Measurements from ENCODE around the gene SMARCAL1.

DNA sequence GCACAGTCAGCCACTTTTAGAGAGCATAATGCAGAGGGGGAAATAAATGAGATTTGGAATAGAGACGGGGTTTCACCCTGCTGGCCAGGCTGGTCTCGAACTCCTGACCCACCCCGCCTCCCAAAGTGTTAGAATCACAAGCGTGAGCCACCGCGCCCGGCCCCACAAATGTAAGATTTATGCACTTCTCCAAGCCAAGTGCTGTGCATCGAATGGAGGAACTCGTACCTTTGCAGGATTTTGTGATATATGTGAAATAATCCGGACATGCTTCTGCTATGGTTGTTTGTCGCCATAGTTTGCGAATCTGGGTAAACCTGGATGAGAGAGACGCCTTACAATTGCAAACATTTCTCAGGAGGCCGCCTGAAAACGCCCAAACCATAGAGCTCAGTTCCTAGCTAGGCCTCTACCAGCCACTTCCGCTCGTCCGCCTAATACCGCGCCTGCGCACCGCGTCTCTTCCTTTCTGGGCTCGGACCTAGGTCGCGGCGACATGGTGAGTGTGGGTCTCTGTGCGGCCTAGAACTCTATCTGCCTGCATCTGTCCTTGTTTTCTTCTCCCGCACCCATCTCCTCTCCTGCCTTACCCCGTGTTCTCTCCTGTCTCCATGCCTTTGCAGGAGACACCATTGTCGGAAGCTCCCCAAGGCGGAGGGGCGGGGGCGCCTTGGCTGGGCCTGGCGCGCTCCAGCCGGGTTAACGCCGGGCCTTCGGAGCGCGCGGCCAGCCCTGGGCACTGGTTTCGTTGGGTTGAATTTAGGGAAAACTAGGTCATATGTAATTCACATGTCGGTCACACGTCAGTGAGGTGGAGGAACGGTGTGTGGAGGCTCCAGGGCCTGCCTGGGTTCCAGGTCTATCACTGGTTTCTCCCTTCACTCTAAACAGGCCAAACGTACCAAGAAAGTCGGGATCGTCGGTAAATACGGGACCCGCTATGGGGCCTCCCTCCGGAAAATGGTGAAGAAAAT, 86.4 kb downstream of the SMARCAL1 start, which contains the start of gene RPL37A:
- TF ChIP-seq, protein P1, sequence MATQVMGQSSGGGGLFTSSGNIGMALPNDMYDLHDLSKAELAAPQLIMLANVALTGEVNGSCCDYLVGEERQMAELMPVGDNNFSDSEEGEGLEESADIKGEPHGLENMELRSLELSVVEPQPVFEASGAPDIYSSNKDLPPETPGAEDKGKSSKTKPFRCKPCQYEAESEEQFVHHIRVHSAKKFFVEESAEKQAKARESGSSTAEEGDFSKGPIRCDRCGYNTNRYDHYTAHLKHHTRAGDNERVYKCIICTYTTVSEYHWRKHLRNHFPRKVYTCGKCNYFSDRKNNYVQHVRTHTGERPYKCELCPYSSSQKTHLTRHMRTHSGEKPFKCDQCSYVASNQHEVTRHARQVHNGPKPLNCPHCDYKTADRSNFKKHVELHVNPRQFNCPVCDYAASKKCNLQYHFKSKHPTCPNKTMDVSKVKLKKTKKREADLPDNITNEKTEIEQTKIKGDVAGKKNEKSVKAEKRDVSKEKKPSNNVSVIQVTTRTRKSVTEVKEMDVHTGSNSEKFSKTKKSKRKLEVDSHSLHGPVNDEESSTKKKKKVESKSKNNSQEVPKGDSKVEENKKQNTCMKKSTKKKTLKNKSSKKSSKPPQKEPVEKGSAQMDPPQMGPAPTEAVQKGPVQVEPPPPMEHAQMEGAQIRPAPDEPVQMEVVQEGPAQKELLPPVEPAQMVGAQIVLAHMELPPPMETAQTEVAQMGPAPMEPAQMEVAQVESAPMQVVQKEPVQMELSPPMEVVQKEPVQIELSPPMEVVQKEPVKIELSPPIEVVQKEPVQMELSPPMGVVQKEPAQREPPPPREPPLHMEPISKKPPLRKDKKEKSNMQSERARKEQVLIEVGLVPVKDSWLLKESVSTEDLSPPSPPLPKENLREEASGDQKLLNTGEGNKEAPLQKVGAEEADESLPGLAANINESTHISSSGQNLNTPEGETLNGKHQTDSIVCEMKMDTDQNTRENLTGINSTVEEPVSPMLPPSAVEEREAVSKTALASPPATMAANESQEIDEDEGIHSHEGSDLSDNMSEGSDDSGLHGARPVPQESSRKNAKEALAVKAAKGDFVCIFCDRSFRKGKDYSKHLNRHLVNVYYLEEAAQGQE (IDR thresholded peaks at IDR 0.05; ENCODE audit: low read depth): no peak; the same call in 1 of the 2 replicates
- TF ChIP-seq RAD21 (IDR thresholded peaks at IDR 0.05; ENCODE audit: low read depth): no peak
- TF ChIP-seq CEBPB (IDR thresholded peaks at IDR 0.05): peak; percentile 19; the same call in 1 of the 2 replicates
- TF ChIP-seq EGR1 (IDR thresholded peaks at IDR 0.05): no peak
- peak; percentile 8; the same call in 1 of the 2 replicates for TF ChIP-seq NFIC (IDR thresholded peaks at IDR 0.05)
- 0 out of 2 replicates have a peak, but pooled peaks have one; percentile 35 for TF ChIP-seq EP300 (IDR thresholded peaks at IDR 0.05; ENCODE audit: borderline replicate concordance)

Data from Ishikawa (cell line).